OCI-LY1 (cell line): ENCODE data around the gene MCTP1.

Source experiments
- H2AFZ ChIP-seq: fragments of 200-600 bp; sonication (generic), shearing (Covaris generic); 2 replicates; pipeline ENCODE4 v1.6.0; 2014; ENCODE audit warnings: antibody characterized with exemption, mild to moderate bottlenecking, low read length
- H3F3A ChIP-seq: fragments of 200-600 bp; sonication (generic), shearing (Covaris generic); 2 replicates; pipeline ENCODE4 v1.6.0; 2014; ENCODE audit warnings: mild to moderate bottlenecking, antibody characterized with exemption, low read length, moderate library complexity; ENCODE audit not compliant: insufficient read depth
- H3K27ac ChIP-seq: fragments of 200-600 bp; sonication (generic); 2 replicates; pipeline ENCODE4 v1.5.1; 2014; ENCODE audit warnings: low read length, mixed run types, mild to moderate bottlenecking, low read depth; ENCODE audit not compliant: poor library complexity, severe bottlenecking
- H3K27me3 ChIP-seq: fragments of 200-600 bp; sonication (generic); 2 replicates; pipeline ENCODE4 v1.6.0; 2014; ENCODE audit warnings: antibody characterized with exemption, mild to moderate bottlenecking, low read length, moderate library complexity; ENCODE audit not compliant: insufficient read depth
- H3K36me3 ChIP-seq: fragments of 200-600 bp; sonication (generic); 2 replicates; pipeline ENCODE4 v1.6.1; 2014; ENCODE audit warnings: mild to moderate bottlenecking, antibody characterized with exemption, low read length, moderate library complexity, mixed read lengths; ENCODE audit not compliant: insufficient read depth
- H3K4me1 ChIP-seq: fragments of 200-600 bp; sonication (generic); 2 replicates; pipeline ENCODE4 v1.5.1; 2014; ENCODE audit warnings: mild to moderate bottlenecking, low read length, moderate library complexity; ENCODE audit not compliant: insufficient read depth, severe bottlenecking
- H3K4me2 ChIP-seq: fragments of 200-600 bp; sonication (generic), shearing (Covaris generic); 2 replicates; pipeline ENCODE4 v1.6.1; 2014; ENCODE audit warnings: low read length
- H3K4me3 ChIP-seq: fragments of 200-600 bp; sonication (generic); 2 replicates; pipeline ENCODE4 v1.5.1; 2014; ENCODE audit warnings: low read length, low read depth, mild to moderate bottlenecking, mixed read lengths; ENCODE audit not compliant: poor library complexity, severe bottlenecking
- H3K79me2 ChIP-seq: fragments of 200-600 bp; shearing (Covaris generic); 2 replicates; pipeline ENCODE4 v1.6.1; 2016; ENCODE audit warnings: mixed run types, low read length, mixed read lengths; ENCODE audit not compliant: insufficient read depth
- H3K9ac ChIP-seq: fragments of 200-600 bp; sonication (generic), shearing (Covaris generic); 2 replicates; pipeline ENCODE4 v1.6.1; 2014; ENCODE audit warnings: mild to moderate bottlenecking, low read length, mixed read lengths
- H3K9me2 ChIP-seq: fragments of 200-600 bp; sonication (generic), shearing (Covaris generic); 2 replicates; pipeline ENCODE4 v1.6.1; 2014; ENCODE audit warnings: low read depth, mild to moderate bottlenecking, low read length, mixed read lengths
- H3K9me3 ChIP-seq: fragments of 200-600 bp; shearing (Covaris generic); 2 replicates; pipeline ENCODE4 v1.6.1; 2014; ENCODE audit warnings: low read length, mixed read lengths
- H4K20me1 ChIP-seq: fragments of 200-600 bp; sonication (generic), shearing (Covaris generic); 2 replicates; pipeline ENCODE4 v1.6.0; 2016; ENCODE audit warnings: mild to moderate bottlenecking, low read length; ENCODE audit not compliant: insufficient read depth
- CTCF ChIP-seq: fragments of 200-600 bp; sonication (generic), shearing (Covaris generic); IDR thresholded peaks from 2 replicates; pipeline ENCODE4 v1.5.1; 2017; ENCODE audit warnings: mild to moderate bottlenecking, antibody characterized with exemption, low read length, moderate library complexity, mixed read lengths
- EZH2 ChIP-seq: fragments of 200-600 bp; sonication (generic), shearing (Covaris generic); IDR thresholded peaks from 2 replicates; pipeline ENCODE4 v1.8.0; 2017; ENCODE audit warnings: borderline replicate concordance, mixed run types, mild to moderate bottlenecking, antibody characterized with exemption, low read length, moderate library complexity, mixed read lengths

Gene MCTP1

GRCh38 chr5:95093211-95093610 lies 191.7 kb downstream of the MCTP1 start:
- H3K9ac ChIP-seq = no peak overlapping the region
- H3K36me3 ChIP-seq = no peaks in the 10 kb centered on the region
- H3K27me3 ChIP-seq = no peaks in the 10 kb centered on the region
- H2AFZ ChIP-seq = no peak overlapping the region
- no peak overlapping the region for H3K4me3 ChIP-seq
- H3K9me2 ChIP-seq = no peaks in the 10 kb centered on the region
- H3K4me1 ChIP-seq = no peaks in the 10 kb centered on the region
- H3K4me2 ChIP-seq = no peak overlapping the region
- H3K79me2 ChIP-seq = no peaks in the 10 kb centered on the region
- H3K9me3 ChIP-seq = no peaks in the 10 kb centered on the region
- TF ChIP-seq CTCF (no peak), EZH2 (no peak)
- no peaks in the 10 kb centered on the region for H4K20me1 ChIP-seq
- no peak overlapping the region for H3K27ac ChIP-seq
- no peaks in the 10 kb centered on the region for H3F3A ChIP-seq

- H3K9ac ChIP-seq = no peak overlapping the region
- no peaks in the 10 kb centered on the region for H4K20me1 ChIP-seq
- no peak overlapping the region for H2AFZ ChIP-seq
- no peaks in the 10 kb centered on the region for H3K4me1 ChIP-seq
- H3K27ac ChIP-seq = no peak overlapping the region
- no peaks in the 10 kb centered on the region for H3K36me3 ChIP-seq
- no peak overlapping the region for H3K4me2 ChIP-seq
- no peaks in the 10 kb centered on the region for H3K27me3 ChIP-seq
- H3K9me2 ChIP-seq = no peaks in the 10 kb centered on the region
- no peaks in the 10 kb centered on the region for H3K79me2 ChIP-seq
- H3K9me3 ChIP-seq = no peaks in the 10 kb centered on the region
- no peak overlapping the region for H3K4me3 ChIP-seq
- no peak for TF ChIP-seq CTCF
- TF ChIP-seq EZH2 = no peak
- no peaks in the 10 kb centered on the region for H3F3A ChIP-seq
Observed at GRCh38 chr5:95090774-95091173, 194.1 kb downstream of the MCTP1 start.

GRCh38 chr5:95087816-95088317 lies 197.0 kb downstream of the MCTP1 start:
- H3K9me3 ChIP-seq = no peaks in the 10 kb centered on the region
- H3K9ac ChIP-seq = no peak overlapping the region
- H3K4me1 ChIP-seq = no peaks in the 10 kb centered on the region
- H3K36me3 ChIP-seq = no peaks in the 10 kb centered on the region
- H3F3A ChIP-seq = no peaks in the 10 kb centered on the region
- H3K27ac ChIP-seq = no peak overlapping the region
- H3K9me2 ChIP-seq = no peaks in the 10 kb centered on the region
- no peak for TF ChIP-seq CTCF
- no peak for TF ChIP-seq EZH2
- H3K4me2 ChIP-seq = no peak overlapping the region
- no peak overlapping the region for H3K4me3 ChIP-seq
- H2AFZ ChIP-seq = no peak overlapping the region
- no peaks in the 10 kb centered on the region for H3K79me2 ChIP-seq
- no peaks in the 10 kb centered on the region for H3K27me3 ChIP-seq
- H4K20me1 ChIP-seq = no peaks in the 10 kb centered on the region
